ENCODE measurements around the gene PARP3. TPM values are rescaled to one million over a fixed set of nuclear protein-coding genes. Genes with fewer than 3 reads are reported as not detected.
A peak's percentile ranks its signal among the peaks of the same experiment; 100 is the strongest.

Gene PARP3
- total RNA-seq, 2 donors from 2014 or later = 3.7 to 11.9 TPM

DNA sequence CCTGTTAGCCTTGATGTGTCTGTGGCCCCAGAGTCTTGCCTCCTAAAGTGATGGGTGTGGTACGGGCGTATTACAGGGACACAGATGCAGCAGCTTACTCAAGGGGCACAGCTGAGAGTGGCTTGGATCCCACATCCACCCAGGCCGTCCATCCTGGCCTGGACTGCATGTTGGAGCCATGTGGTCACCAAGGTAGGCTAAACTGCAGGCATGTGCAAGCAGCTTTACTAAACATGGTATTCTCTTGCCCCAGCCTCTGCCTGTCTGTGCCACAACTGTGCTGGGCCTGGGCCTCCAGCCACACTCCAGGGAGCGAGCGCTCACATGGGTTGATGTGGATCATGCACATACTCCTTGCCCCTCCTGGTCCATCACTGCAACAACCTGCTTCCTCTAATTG lies 7.0 kb downstream of the PARP3 start:
- peak; percentile 38 for DNase-seq (ENCODE audit: low spot score)
- ATAC-seq = no peak
- peaks cover 12 to 16% of the 10 kb centered on the region in 2 donors for H3K27me3 Mint-ChIP-seq
- H3K4me1 Mint-ChIP-seq (ENCODE audit: low read depth in 2 of 2) = peaks cover 0 to 3% of the 10 kb centered on the region in 2 donors
- H3K36me3 Mint-ChIP-seq = no peaks in the 10 kb centered on the region
- H3K4me3 Mint-ChIP-seq = no peak overlapping the region
- H3K9me3 Mint-ChIP-seq = no peaks in the 10 kb centered on the region
- H3K27ac Mint-ChIP-seq = no peak overlapping the region

- Mint-ChIP-seq H3K4me1 (ENCODE audit: low read depth in 2 of 2) (no peaks in the 10 kb centered on the region), H3K9me3 (no peaks in the 10 kb centered on the region), H3K4me3 (no peak overlapping the region), H3K36me3 (no peaks in the 10 kb centered on the region), H3K27me3 (peaks cover 22% of the 10 kb centered on the region in 2 donors), H3K27ac (no peak overlapping the region)
- no peak for DNase-seq (ENCODE audit: low spot score)
- ATAC-seq = no peak
These were observed 8.7 kb downstream of the PARP3 start for GRCh38 chr3:51950899-51951298.

DNA sequence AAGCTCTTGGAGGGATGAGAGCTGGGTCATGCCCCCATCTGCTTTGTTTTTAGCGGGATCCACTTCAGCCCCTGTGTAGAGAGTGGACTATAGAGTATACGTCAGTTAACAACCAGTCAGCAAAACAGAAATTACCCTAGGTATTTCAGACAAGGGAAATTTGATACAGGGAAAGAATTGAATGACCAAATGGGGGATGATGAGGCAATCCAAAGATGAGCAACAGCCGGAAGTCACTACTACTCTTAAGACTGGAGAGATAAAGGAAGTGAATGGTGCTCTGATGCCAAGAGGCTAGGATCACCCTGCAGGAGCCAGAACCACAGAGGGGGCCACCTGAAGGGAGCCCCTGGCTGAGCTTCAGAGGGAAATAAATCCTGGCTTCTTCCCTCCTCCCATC lies 11.3 kb downstream of the PARP3 start:
- H3K9me3 Mint-ChIP-seq = no peaks in the 10 kb centered on the region
- H3K27ac Mint-ChIP-seq = no peak overlapping the region
- no peaks in the 10 kb centered on the region for H3K36me3 Mint-ChIP-seq
- peaks cover 0 to 4% of the 10 kb centered on the region in 2 donors for H3K4me1 Mint-ChIP-seq (ENCODE audit: low read depth in 2 of 2)
- peaks cover 22 to 26% of the 10 kb centered on the region in 2 donors for H3K27me3 Mint-ChIP-seq
- H3K4me3 Mint-ChIP-seq = no peak overlapping the region
- no peak for ATAC-seq
- DNase-seq (ENCODE audit: low spot score) = no peak

GRCh38 chr3:51954105-51954504 lies 11.9 kb downstream of the PARP3 start:
- Mint-ChIP-seq H3K9me3 (no peaks in the 10 kb centered on the region), H3K27ac (no peak overlapping the region), H3K4me3 (no peak overlapping the region), H3K36me3 (no peaks in the 10 kb centered on the region), H3K27me3 (peaks cover 22 to 26% of the 10 kb centered on the region in 2 donors), H3K4me1 (ENCODE audit: low read depth in 2 of 2) (peaks cover 0 to 4% of the 10 kb centered on the region in 2 donors)
- DNase-seq (ENCODE audit: low spot score) (no peak), ATAC-seq (no peak)

- Mint-ChIP-seq H3K27me3 (peaks cover 22 to 26% of the 10 kb centered on the region in 2 donors), H3K4me3 (no peak overlapping the region), H3K9me3 (no peaks in the 10 kb centered on the region), H3K27ac (no peak overlapping the region), H3K4me1 (ENCODE audit: low read depth in 2 of 2) (peaks cover 0 to 4% of the 10 kb centered on the region in 2 donors), H3K36me3 (no peaks in the 10 kb centered on the region)
- ATAC-seq = no peak
- no peak for DNase-seq (ENCODE audit: low spot score)
These were observed 12.6 kb downstream of the PARP3 start for GRCh38 chr3:51954713-51955112.

GRCh38 chr3:51955175-51955892 lies 13.2 kb downstream of the PARP3 start, which contains the start of gene GPR62:
TSS of gene GPR62 (plus strand) at chr3:51955381. CDS start at chr3:51955653, 272 bp downstream.
- DNase-seq (ENCODE audit: low spot score) = no peak
- ATAC-seq = no peak
- Mint-ChIP-seq H3K4me1 (ENCODE audit: low read depth in 2 of 2) (peaks cover 0 to 4% of the 10 kb centered on the region in 2 donors), H3K27me3 (peaks cover 22 to 26% of the 10 kb centered on the region in 2 donors), H3K27ac (no peak within 1 kb of the TSS), H3K36me3 (no peaks in the 10 kb centered on the region), H3K9me3 (no peaks in the 10 kb centered on the region), H3K4me3 (no peak within 1 kb of the TSS)

GRCh38 chr3:51955893-51956770 lies 14.0 kb downstream of the PARP3 start:
- DNase-seq (ENCODE audit: low spot score) (no peak), ATAC-seq (peak; percentile 58 to 68)
- no peak overlapping the region for H3K27ac Mint-ChIP-seq
- H3K9me3 Mint-ChIP-seq = no peaks in the 10 kb centered on the region
- no peaks in the 10 kb centered on the region for H3K36me3 Mint-ChIP-seq
- peaks cover 0 to 4% of the 10 kb centered on the region in 2 donors for H3K4me1 Mint-ChIP-seq (ENCODE audit: low read depth in 2 of 2)
- no peak overlapping the region for H3K4me3 Mint-ChIP-seq
- peaks cover 22 to 25% of the 10 kb centered on the region in 2 donors for H3K27me3 Mint-ChIP-seq

DNA sequence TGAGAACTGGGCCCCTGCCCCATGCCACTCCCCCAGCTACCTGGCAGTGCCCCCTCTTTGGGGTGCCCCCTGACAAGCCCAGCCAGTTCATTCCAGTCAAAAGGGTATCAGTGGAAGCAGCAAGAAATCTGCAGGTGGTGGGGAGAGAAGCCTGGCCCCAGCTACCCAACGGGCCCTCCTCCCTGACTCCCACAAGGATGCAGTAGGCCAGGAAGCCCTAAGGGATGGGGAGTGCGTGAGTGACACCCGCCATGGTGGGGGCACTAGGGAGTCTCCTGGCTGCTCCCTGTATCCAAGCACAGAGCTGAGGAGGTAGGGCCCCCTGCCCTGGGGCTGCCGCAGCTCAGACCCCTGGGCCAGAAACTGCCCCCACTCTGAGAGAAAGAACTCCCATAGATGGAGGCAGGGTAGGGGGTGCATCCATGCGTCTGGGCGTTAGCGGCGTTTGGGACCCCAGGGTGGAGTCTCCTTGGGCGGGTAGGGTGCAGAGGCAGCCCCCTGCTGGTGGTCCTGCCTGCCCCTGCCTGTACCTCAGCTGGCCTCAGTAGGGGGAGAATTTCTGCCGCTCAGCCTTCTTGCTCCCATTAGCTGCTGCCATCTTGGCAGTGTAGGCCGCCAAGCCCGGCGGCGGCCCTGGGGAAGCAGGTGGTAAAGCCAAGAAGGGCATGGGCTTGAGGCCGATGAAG lies 15.5 kb downstream of the PARP3 start:
- H3K27me3 Mint-ChIP-seq = peaks cover 22% of the 10 kb centered on the region in 2 donors
- no peak for ATAC-seq

DNA sequence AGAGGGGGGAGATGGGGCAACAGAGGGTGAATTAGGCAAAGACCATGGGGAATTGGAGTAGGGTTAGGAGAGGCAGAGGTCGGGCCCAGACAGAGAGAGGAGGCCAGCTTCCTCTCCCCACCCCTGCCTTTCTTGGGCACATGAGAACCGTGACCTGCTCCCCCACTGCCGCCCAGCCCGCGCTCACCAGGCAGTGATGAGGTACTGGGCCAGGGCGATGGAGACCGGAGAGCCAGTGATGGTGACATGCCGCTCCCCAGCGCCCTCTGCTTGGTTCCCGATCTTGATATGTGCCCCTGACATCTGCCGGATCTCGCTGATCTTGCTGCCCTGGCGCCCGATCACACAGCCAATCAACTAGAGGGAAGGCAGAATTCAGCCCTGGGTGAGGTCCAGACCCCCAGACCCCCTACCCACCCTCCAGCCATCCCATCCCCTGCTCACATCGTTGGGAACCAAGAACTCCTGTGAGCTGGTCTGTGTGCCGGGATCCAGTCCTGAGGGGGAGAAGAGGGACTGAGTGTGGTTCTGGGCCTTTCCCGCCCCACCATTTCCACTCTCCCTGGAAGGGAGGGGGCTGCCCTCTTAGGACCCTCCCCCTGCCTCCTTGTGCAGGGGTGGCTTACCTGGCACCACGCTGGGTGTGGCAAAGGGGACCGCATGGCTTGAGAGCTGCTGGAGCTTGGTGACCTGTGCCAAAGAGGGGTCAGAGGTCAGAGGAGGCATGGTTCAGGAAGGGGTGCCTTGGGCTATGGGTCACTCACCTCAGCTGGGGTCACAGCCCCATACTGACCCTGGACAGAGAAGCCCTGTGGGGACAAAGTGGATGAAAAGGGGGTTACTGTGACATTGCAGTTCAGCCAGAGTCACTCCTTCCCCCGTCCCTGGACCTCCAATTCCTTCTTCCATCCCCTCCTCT lies 16.7 kb downstream of the PARP3 start:
- Mint-ChIP-seq H3K4me3 (no peak overlapping the region), H3K4me1 (ENCODE audit: low read depth in 2 of 2) (peaks cover 0 to 4% of the 10 kb centered on the region in 2 donors), H3K27ac (no peak overlapping the region), H3K27me3 (peaks cover 12 to 13% of the 10 kb centered on the region in 2 donors), H3K9me3 (no peaks in the 10 kb centered on the region), H3K36me3 (no peaks in the 10 kb centered on the region)
- DNase-seq (ENCODE audit: low spot score) (no peak), ATAC-seq (no peak)

More for the DNA sequence above, 15.5 kb downstream of the PARP3 start:
- H3K4me3 Mint-ChIP-seq = no peak overlapping the region
- no peak for DNase-seq (ENCODE audit: low spot score)
- no peaks in the 10 kb centered on the region for H3K36me3 Mint-ChIP-seq
- no peak overlapping the region for H3K27ac Mint-ChIP-seq
- peaks cover 0 to 4% of the 10 kb centered on the region in 2 donors for H3K4me1 Mint-ChIP-seq (ENCODE audit: low read depth in 2 of 2)
- H3K9me3 Mint-ChIP-seq = no peaks in the 10 kb centered on the region

DNA sequence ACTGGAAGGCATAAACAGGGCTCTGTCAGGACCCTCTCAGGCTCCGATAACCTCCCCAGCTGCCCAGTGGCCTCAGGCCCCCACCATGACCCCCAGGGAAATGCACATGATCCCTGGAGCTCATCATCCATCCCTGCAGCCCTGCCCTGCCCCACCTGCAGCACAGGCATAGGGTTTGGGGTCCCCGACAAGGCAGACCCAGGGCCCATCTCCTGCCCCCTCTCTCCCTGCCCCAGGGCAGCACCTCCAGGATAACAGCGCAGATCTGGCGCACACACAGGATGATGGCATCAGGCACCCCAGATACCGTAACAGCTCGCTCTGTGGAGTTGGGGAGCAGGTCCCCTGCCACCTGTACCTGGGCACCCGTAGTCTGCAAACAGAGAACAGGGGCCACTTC lies 17.5 kb downstream of the PARP3 start:
- Mint-ChIP-seq H3K4me1 (ENCODE audit: low read depth in 2 of 2) (peaks cover 0 to 6% of the 10 kb centered on the region in 2 donors), H3K27ac (no peak overlapping the region), H3K27me3 (peaks cover 4 to 9% of the 10 kb centered on the region in 2 donors), H3K4me3 (no peak overlapping the region), H3K36me3 (no peaks in the 10 kb centered on the region), H3K9me3 (no peaks in the 10 kb centered on the region)
- DNase-seq (ENCODE audit: low spot score) (no peak), ATAC-seq (no peak)

DNA sequence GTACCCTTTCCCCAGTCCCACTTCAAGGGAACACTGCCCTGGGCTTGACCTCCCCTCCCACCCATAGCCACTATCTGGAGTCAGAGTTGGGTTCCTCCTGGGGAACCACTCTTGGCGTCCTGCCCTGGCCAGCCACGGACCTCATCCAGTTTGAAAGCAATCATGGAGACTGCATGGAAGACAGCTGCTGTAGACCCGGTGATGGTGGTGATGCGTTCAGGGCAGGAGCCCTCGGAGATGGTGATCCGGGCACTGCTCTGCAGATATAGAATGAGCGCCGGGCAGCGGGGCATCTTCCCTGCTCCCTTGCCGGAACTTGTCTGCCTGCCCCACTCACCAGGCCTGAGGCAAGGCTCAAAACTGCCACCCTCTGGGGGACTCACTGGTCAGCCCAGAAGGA lies 18.2 kb downstream of the PARP3 start:
- no peak overlapping the region for H3K27ac Mint-ChIP-seq
- H3K4me1 Mint-ChIP-seq (ENCODE audit: low read depth in 2 of 2) = peaks cover 6 to 7% of the 10 kb centered on the region in 2 donors
- no peaks in the 10 kb centered on the region for H3K36me3 Mint-ChIP-seq
- H3K4me3 Mint-ChIP-seq = no peak overlapping the region
- ATAC-seq (no peak), DNase-seq (ENCODE audit: low spot score) (no peak)
- H3K27me3 Mint-ChIP-seq = peaks cover 0 to 11% of the 10 kb centered on the region in 2 donors
- H3K9me3 Mint-ChIP-seq = no peaks in the 10 kb centered on the region

DNA sequence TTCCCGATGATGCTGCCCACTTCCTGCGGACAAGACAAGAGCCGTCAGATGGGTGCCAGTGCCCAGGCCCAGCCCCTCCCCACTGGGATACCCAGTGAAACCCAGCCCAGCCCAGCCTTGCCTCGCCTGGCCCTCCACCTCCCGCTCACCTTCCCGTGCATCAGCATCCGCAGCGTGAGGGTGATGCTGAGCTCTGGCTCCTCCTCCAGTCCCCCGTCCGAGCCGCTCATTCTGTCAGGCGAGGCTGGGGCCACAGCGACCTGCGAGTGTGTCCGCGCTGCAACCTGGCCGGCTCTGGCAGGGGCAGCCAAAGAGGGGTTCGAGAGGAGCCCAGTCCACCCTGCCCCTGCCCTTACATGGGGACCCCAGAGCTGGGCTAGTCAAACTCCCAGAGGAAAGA lies 18.8 kb downstream of the PARP3 start:
- no peak for DNase-seq (ENCODE audit: low spot score)
- H3K27ac Mint-ChIP-seq = no peak overlapping the region
- H3K27me3 Mint-ChIP-seq = peaks cover 0 to 12% of the 10 kb centered on the region in 2 donors
- no peaks in the 10 kb centered on the region for H3K9me3 Mint-ChIP-seq
- ATAC-seq = no peak
- no peak overlapping the region for H3K4me3 Mint-ChIP-seq
- peaks cover 7 to 11% of the 10 kb centered on the region in 2 donors for H3K4me1 Mint-ChIP-seq (ENCODE audit: low read depth in 2 of 2)
- no peaks in the 10 kb centered on the region for H3K36me3 Mint-ChIP-seq
